ENCODE data around the gene PPP4R1.

DNA sequence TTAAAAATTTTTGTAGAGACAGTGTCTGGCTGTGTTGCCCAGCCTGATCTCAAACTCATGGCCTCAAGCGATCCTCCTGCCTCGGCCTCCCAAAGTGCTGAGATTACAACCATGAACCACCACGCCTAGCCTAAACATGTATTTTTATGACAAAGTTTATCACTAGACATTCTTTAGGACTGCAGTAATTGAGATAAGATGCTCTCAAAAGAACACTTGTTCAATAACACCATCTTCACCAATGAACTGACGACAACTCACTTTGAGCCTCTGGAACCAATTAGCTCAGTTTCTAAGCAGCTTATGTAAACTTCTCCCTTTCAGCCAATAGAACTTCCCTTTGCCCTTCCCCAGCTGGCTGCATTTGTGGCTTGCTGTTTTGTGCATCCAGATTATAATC lies 15.3 kb upstream of the PPP4R1 start:
- TF ChIP-seq CTCF (IDR thresholded peaks at IDR 0.05 in 4 of 5, conservative IDR thresholded peaks at IDR 0.05 in 1 of 5) (no peak), POLR2A (IDR thresholded peaks at IDR 0.05) (no peak)

Measured in gastrocnemius medialis (tissue), 4 donors.